ENCODE measurements around the gene RRP1B. TPM values are rescaled to one million over a fixed set of nuclear protein-coding genes. Genes with fewer than 3 reads are reported as not detected.
"Not testable (repeated sequence)": the region's sequence is repeated elsewhere in the genome, so short reads cannot be mapped to it uniquely, and the experiment has no call there.

Gene RRP1B
- polyA plus RNA-seq, 1 donor = 23.4 TPM

DNA sequence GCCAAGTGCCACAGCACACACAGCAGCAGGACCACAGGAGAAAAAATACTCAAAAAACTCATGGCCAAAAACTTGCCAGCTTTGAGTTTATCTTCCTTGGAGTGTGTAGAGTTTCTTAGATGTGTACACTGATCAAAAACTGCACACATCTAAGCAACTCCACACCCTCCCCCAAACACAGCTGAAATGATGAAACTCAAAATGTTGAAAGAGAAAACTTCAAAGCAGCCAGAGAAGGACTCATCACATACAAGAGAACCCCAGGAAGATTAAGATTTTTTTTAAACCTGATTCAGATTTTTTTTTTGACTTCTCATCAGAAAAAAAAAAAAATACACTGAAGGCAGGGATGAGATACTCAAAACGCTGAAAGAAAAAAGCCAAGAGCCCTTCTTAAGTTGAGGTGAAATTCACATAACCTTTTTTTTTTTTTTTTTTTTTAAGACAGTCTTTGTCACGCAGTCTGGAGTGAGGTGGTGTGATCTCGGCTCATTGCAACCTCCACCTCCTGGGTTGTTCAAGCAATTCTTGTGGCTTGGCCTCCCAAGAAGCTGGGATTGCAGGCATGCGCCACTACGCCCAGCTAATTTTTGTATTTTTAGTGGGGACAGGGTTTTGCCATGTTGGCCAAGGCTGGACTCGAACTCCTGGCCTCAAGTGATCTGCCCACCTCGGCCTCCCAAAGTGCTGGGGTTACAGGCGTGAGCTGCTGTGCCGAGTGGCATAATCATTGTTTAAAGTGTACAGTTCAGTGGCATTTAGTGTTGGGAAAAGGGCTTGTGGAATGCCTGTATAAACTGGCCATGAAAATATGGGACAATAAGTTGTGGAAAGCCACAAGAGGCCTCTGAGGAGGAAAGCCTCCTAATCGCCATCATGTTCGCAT, 38.6 kb downstream of the RRP1B start:
- DNase-seq (ENCODE audit: low read depth) = no peak

DNA sequence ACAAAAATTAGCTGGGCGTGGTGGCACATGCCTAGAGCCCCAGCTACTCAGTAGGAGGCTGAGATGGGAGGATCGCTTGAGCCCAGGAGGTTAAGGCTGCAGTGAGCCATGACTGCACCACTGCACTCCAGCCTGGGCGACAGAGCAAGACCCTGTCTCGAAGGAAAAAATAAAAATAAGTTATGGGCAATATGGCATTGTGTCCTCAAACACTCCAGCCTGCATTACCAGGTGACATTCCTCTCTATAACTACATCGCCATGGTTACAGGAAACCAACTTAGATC, 40.1 kb downstream of the RRP1B start:
- DNase-seq (ENCODE audit: low read depth) = not testable (repeated sequence)

DNA sequence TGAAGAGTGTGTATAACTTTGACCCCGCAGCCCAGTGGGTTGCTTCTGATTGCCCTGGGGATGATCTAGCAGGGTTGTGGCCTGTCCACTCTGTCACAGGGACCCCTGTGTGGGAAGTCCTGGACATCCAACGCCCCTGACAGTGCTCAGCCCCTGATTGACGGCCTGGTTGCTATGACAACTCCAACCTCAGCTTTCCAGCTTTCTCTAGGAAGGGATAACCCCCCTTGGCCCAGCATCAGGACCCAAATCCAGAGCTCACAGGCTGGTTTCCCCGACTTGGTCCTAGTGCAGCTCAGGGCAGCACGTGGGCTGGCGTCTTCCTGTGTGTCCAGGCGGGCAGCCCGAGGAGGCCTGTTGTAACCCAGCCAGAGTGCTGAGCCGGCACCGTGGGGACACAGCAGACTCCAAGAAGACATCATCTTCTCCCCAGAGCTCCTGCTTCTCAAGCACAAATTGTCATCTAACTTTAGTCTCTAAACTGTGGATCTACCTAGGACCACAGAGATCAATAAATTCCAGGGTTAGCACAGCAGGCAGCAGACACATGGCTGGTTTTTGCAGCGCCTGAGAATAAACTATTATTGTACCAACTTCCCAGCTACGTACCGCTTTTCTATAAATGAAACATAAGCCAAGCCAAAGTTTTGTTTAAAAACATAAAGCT, 40.7 kb downstream of the RRP1B start:
- DNase-seq (ENCODE audit: low read depth) = no peak

DNA sequence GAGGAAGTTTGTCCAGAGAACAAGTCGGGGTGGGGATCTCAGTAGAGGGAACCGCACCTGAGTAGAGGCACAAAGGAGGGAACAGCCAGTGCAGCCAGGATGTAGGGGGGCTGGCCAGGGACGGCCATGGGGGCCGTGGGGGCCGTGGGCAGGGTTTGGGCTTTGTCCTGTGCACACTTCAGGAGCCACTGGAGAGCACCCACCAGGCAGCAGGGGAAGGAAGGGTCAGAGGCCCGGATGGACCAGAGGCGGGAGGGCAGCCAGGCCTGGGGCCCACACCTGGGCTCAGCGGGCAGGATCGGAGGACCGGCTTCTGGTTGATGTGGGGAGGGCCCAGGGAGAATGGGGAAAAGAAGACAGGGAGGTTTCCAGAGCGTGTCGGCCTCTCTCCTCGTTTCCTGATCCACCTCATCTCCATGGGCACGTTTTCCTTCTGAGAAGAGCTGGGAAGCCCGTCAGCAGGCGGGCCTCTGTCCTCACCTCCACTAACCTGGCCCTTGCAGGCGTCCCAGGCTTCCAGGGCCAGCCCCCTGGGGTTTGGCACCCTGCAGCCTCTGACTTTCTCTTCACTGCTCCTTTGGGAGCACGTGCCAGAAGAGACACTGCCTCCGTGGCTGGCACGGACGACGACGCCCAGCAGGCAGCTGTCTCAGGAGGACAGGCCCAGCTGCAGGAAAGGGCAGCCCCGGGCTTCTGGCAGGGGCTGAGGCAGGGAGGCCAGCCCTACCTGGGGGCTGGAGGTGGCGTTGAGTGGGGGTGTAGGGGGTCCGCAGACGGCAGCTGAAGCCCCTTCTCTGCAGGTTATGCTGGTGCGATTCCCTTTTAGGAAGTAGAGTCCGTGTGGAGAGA, 42.8 kb downstream of the RRP1B start:
- no peak for DNase-seq (ENCODE audit: low read depth)

DNA sequence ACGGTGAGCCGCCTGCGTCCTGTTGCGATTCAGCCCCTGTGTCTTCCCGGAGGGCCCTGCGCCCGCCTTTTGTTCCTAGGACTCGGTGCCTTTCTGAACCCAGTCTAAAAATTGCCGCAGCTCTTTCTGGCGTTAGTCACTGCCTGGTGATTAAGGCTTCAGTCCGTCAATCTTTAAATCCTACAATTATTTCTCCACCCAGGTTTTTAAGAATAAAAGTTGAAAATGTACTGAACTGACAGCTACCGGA, 43.4 kb downstream of the RRP1B start:
- DNase-seq (ENCODE audit: low read depth) = no peak

DNA sequence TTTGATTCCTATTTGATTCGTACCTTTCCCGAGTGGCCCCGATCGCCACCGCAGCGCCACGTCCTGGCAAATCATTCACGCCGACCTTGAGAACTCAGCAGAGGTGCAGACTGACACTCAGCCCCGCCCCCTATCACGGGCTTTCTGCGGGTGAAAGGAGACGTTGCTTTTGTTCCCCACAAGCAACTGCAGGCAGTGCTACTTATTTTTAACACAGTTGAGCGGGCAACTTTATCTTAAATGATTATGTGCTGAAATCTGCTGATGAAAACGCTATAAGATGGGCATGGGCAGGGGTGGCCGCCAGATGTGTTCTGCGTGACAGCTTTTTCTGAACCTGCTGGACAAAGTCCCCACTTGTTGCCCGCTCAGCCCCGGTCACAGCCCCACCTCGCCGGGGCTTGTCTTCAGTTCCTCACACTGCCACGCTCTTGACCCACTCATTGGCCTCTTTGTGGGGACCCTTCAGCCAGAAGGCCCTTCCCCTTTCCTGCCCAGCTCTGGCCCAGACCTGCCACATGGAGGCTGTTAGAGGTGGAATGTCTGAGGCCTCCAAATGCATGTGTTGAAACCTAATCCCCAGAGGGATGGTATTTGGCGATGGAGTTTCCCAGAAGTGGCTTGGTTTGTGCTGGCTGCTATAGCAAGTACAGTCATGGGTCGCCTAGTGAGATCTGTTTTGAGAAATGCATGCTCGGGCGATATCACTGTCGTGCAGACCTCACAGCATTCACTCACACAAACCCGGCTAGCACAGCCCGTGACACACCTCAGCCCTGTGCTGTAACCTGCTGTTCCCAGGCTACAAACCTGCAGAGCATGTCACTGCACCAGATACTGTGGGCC, 43.9 kb downstream of the RRP1B start:
- DNase-seq (ENCODE audit: low read depth) = no peak

DNA sequence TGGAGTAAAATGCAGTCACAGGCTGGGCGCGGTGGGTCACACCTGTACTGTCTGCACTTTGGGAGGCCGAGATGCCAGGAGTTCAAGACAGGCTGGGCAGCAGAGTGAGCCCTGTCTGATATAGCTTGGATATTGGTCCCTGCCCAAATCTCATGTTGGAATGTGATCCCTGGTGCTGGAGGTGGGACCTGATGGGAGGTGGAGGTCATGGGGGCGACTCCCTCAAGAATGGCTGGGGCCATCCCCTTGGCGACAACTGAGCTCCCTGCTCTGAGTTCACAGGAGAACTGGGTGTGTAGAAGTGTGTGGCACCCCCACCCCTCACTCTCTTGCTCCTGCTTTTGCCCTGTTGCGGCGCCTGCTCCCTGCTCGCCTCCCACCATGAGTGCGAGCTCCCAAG, 48.1 kb downstream of the RRP1B start:
- no peak for DNase-seq (ENCODE audit: low read depth)

DNA sequence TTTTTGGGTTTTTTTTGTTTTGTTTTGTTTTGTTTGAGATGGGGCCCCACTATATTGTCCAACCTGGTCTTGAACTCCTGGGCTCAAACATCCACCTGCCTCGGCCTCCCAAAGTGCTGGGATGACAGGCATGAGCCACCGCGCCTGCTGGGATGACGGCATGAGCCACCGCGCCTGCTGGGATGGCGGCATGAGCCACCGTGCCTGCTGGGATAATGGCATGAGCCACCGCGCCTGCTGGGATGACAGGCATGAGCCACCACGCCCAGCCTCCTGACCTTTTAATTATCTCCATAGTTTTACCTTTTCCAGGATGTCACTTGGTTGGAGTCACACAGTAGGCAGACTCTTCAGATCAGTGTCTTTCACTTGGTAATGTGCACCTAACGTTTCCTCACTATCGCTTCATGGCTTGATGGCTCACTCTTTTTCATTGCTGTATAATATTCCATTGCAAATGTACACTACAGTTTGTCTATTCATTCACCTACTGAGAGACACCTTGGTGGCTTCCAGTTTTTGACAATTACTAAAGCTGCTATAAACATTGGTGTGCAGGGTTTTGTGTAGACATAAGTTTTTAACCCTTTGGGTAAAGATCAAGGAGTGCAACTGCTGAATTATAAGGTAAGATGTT, 49.5 kb downstream of the RRP1B start:
- DNase-seq (ENCODE audit: low read depth) = no peak

DNA sequence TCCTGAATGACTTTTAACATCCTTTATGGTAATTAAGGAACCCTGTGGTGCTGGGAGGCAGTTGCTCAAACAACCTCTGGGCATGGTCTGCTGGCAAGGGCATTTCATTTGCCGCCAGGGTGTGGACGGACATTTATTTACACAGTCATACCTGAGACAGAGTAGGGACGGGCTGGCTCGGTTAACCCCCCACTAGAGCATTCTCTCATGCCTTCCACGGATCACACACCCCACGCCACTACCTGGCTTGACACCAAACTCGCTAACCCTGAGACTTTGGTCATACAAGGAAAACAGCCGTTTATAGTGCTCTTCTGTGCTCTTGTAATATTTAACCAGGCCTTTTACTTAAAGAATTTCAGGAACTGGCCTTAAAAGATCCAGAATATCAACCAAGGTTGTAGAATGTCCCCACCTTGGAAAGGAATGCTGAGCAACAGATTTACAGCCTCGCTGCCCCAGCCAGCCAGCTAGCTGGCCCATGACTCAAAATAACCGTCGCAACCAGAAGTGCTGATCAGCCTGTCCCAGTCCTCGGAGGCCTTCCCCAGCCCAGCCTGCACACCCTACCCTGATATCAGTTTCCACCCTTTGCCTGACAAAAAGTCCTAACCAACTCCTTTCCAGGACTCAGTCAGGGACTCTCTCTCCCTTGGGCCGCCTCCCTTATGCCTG, 53.0 kb downstream of the RRP1B start:
- no peak for DNase-seq (ENCODE audit: low read depth)

DNA sequence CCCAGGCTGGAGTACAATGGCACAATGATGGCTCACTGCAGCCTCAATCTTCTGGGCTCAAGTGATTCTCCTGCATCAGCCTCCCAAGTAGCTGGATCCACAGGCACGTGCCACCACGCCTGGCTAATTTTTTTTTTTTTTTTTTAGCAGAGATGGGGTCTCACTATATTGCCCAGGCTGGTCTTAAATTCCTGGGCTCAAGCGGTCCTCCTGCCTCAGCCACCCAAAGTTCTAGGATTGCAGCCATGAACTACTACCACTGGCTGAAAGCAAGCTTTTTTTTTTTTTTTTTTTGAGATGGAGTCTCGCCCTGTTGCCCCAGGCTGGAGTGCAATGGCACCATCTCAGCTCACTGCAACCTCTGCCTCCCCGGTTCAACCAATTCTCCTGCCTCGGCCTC, 53.8 kb downstream of the RRP1B start:
- DNase-seq (ENCODE audit: low read depth) = not testable (repeated sequence)

DNA sequence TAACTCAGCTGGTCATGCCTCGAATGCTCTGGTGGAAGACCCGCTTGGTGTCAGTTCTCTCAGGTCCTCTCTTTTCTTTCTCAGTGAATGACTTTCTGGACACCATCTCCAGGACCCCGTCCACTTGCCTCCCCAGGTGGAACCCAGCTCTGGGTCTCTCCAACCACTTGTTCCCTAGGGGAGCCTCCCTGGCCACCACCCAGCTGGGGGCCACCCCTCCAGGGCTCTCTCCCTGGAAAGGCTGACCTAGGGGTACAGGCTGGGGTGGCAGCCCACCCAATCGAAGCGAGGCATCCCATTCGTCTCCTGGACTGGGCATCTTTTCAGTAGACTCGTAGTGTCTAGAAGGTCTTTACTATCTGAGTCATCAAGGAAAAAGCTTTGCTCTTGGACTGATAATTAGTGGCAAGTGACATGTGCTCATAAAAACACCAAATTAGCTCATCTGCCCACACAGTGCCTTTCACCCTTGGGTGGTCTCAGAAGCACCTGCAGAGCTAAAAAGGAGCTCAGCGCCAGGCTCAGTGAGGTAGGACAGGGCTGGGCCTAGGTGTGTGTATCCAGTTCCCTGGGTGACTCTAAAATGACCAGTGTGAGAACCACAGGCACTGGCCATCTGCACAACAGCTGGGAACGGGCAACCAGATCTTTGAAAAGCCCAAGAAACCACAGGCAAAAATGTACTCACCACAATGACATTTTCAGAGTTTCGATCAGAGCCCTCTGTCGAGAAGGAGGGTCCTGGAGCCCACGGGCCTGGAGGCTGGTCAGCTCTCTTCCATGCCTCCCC, 57.2 kb downstream of the RRP1B start:
- no peak for DNase-seq (ENCODE audit: low read depth)

DNA sequence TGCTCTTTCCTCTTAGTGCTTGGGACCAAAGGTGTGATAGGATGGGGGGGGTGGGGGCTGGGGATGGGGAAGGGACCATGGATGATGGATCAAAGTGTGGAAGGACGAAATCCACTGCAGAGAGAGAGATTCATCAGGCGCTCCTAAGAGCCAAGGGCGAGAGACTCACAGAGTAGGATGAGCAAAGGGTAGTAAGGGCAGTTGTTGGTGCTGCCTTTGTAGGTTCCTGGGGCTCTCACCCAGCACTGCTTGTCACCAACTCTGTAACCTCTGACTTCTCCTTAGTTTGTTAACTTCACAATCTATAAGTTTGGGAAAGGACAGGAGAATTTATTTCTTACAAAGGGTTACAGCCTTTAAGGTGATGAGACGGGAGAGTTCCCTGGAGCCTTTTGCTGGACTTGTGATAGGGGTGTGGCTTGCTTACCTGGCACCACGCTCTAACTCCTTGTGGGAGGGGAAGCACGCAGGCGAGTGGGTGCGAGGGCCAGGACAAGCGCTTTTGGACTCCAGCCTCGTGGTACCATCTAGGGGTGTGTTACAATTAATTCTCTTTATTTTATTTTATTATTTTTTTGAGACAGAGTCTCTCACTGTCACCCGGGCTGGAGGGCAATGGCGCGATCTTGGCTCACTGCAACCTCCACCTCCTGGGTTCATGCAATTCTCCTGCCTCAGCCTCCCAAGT, 58.0 kb downstream of the RRP1B start:
- no peak for DNase-seq (ENCODE audit: low read depth)

DNA sequence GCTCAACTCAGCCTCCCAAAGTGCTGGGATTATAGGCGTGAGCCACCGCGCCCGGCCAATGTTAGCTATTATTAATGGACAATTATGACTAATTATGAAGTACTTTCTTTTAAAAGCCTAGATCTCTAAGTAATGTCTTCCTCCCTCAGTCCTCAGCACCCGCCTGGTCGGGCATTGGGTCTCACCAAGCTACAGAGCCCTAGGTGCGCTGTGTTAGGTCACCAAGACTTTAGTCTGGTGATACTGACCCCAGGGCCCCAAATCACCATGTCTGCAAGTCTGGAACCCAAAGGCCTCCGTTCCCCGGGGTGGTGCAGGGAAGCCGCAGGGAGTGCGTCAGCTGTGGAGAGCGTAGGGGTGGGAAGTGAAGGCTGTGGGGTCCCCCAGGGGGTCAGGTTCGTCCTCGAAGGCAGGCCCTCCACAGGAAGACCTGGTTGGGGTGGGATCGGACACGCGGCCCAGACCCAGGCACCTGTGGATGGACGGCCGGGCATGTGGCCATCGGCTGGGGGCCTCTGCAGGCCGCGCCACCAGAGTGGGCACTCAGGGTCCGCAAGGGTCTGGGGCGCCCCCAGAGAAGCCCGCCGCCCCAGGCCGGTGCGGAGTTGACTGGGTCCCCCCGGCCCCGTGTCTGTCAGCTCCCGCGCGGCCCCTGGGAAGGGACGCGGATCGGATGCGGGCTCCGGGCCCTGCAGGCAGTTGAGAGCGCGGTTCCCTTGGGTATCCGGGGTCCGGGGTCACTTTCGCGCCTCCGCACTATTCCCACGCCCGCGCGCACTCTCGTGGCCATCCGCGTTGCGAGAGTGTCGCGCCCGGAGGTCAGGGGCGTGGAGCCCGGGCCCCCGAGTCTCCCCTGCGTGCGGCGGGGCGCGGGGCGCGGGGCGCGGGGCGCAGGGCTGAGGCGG, 58.9 kb downstream of the RRP1B start:
- no peak for DNase-seq (ENCODE audit: low read depth)

DNA sequence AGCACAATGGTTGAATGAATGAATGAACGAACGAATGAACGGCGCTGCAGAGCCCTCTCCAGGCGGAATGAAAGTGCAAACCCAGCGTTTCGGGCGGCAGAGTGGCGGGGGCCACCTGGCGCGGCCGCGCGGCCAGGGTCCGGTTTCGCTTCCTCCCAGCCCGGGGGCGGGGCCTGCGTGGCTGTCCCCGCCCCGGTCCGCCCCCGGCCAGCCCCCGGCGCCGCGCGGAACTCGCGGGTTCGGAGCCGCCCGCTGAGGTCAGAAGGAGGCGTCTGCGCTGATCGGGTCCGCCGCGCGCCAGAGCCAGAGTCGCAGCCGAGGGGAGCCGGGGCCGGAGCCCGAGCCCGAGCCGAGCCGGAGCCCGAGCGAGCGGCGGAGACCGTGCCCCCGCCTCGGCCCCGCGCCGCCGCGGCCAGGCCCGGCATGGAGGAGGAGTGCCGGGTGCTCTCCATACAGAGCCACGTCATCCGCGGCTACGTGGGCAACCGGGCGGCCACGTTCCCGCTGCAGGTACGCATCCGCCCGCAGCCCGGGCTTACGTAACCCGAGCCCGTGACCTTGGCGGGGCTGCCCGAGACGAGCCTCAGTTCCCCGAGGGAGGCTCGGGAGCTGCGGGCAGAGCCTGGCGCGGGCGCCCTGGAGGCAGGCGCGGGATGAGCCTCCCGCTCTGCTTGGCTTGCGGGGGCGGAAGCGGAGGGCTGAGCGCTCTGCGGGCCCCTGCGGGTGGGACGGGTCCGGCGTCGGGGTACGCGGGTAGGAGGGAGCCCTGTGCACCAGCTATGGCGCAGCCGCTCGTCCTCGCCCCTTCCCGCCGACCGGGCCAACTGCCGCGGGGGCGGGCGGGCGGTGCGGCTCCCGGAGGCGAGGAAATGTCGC, 59.8 kb downstream of the RRP1B start, which contains the start of gene PDXK:
PDXK (plus strand) TSS at position 258 of the 876 bp plus-strand sequence; CDS start at position 424, 166 bp downstream.
- peak; percentile 68 for DNase-seq (ENCODE audit: low read depth)

DNA sequence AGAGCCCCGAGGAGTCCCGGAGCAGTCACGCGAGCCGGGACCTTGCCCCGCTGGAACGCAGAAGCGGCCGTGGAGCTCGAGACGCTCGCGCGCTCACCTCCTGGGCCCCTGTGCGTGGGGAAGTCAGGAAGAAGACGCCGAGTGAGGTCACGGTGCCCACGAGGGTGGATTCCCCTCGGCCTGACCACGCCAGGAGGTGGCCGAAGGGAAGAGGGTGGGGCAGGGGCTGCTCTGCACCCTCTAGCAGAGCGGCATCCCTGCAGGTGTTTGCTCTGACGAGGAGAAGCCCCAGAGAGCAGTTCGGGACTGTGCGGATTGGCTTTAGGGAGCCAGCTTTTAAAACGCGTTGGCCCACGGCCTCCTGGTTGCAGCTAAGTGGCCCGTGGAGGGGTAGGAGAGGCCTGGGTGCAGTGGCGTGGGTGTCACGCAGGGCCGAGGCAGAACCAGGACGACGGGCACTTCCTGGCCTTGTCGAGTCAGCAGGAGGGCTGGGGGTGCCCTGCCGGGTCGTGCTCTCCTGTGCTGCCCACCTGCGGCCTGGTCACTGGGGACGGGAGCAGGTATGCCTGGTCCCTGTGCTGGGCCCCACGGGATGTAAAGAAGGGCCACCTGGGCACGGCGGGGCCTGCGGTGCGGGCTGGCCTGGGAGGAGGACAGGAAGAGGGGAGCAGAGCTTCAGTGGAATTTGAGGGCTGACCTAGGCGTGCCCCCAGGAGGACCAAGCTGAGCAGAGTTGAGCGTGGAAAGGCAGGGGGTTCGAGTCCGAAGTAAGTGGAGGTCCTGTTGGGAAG, 60.6 kb downstream of the RRP1B start:
- DNase-seq (ENCODE audit: low read depth) = no peak

DNA sequence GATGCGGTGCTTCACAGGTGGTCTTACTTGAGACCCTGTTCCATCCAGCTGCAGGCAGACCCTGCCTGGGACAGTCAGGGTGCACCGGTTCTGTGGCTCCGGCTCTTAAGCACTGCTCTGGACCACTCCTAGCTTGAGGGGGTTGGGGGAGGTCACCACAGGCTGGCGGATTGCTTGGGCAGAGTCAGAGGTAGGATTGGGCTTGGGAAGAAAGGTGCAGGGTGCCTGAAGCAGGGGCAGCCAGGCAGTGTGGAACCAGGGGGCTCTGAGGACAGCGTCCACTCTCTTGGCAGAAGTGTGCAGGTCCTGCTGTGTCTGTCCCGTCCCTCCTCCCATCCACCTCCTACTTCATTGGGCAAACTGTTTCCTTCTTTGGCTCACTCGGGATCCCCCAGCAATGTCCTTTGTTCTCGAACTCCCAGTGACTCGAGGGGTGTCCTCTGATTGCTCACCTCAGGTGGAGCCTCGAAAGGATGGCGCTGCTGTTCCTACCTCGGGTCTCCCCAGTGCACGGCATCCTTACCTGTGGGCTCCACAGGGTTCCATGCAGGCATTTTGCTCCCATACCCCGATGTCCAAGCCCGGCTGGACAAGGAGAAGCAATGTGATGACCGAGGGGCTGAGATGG, 61.3 kb downstream of the RRP1B start:
- no peak for DNase-seq (ENCODE audit: low read depth)
